IPS-11a (cell line): ENCODE measurements around the gene LYSMD4.

ENCODE experiments used
- H3K4me3 ChIP-seq: one replicate; pipeline ENCODE4 v1.5.1; 2013; ENCODE audit warnings: low read depth, low read length, control low read depth

Gene LYSMD4

GRCh38 chr15:99731336-99732123 lies 1.7 kb downstream of the LYSMD4 start:
- H3K4me3 ChIP-seq, result no peak overlapping the region

GRCh38 chr15:99729920-99730319 lies 3.3 kb downstream of the LYSMD4 start:
- H3K4me3 ChIP-seq, result no peak overlapping the region

GRCh38 chr15:99729327-99729726 lies 3.9 kb downstream of the LYSMD4 start:
- no peak overlapping the region for H3K4me3 ChIP-seq

- H3K4me3 ChIP-seq, result no peak overlapping the region
Observed at GRCh38 chr15:99728916-99729315, 4.3 kb downstream of the LYSMD4 start.

- H3K4me3 ChIP-seq, result no peak overlapping the region
Observed at GRCh38 chr15:99727733-99728132, 5.5 kb downstream of the LYSMD4 start.

- no peak overlapping the region for H3K4me3 ChIP-seq
Observed at GRCh38 chr15:99727330-99727729, 5.9 kb downstream of the LYSMD4 start.

- no peak overlapping the region for H3K4me3 ChIP-seq
Observed at GRCh38 chr15:99726333-99726732, 6.9 kb downstream of the LYSMD4 start.

- no peak overlapping the region for H3K4me3 ChIP-seq
Observed at GRCh38 chr15:99722406-99722805, 10.8 kb downstream of the LYSMD4 start.

- H3K4me3 ChIP-seq, result no peak overlapping the region
Observed at GRCh38 chr15:99721896-99722295, 11.3 kb downstream of the LYSMD4 start.

GRCh38 chr15:99721104-99721778 lies 12.0 kb downstream of the LYSMD4 start:
- no peak overlapping the region for H3K4me3 ChIP-seq

- no peak overlapping the region for H3K4me3 ChIP-seq
Observed at GRCh38 chr15:99720533-99720932, 12.7 kb downstream of the LYSMD4 start.

GRCh38 chr15:99719096-99719541 lies 14.1 kb downstream of the LYSMD4 start:
- H3K4me3 ChIP-seq, result no peak overlapping the region

- H3K4me3 ChIP-seq, result no peak overlapping the region
Observed at GRCh38 chr15:99718421-99718820, 14.8 kb downstream of the LYSMD4 start.

- H3K4me3 ChIP-seq, result no peak overlapping the region
Observed at GRCh38 chr15:99717161-99718009, 15.9 kb downstream of the LYSMD4 start.

- H3K4me3 ChIP-seq, result no peak overlapping the region
Observed at GRCh38 chr15:99716540-99717095, 16.6 kb downstream of the LYSMD4 start.

- H3K4me3 ChIP-seq, result no peak overlapping the region
Observed at GRCh38 chr15:99712415-99712814, 20.8 kb downstream of the LYSMD4 start.

GRCh38 chr15:99711625-99712024 lies 21.6 kb downstream of the LYSMD4 start:
- H3K4me3 ChIP-seq, result no peak overlapping the region

- H3K4me3 ChIP-seq, result no peak overlapping the region
Observed at GRCh38 chr15:99709243-99709986, 23.8 kb downstream of the LYSMD4 start.

GRCh38 chr15:99708563-99708962 lies 24.7 kb downstream of the LYSMD4 start:
- no peak overlapping the region for H3K4me3 ChIP-seq

- H3K4me3 ChIP-seq, result no peak overlapping the region
Observed at GRCh38 chr15:99707473-99708270, 25.6 kb downstream of the LYSMD4 start.
